GM21717 (cell line): Measurements from ENCODE around the gene GTF3C1.
"Not testable (repeated sequence)": the region's sequence is repeated elsewhere in the genome, so short reads cannot be mapped to it uniquely, and the experiment has no call there.

ENCODE experiments used
- ATAC-seq: cut with Tn5 transposase; IDR thresholded peaks from one replicate; pipeline ENCODE4 v1.9.1; 2021; ENCODE audit warnings: mild to moderate bottlenecking, moderate library complexity; ENCODE audit not compliant: unreplicated experiment

The GTF3C1 gene

GRCh38 chr16:27570986-27571385 is 21.3 kb upstream of the GTF3C1 start:
- not testable (repeated sequence) for ATAC-seq

- no peak for ATAC-seq
These were observed 18.4 kb upstream of the GTF3C1 start for GRCh38 chr16:27568077-27568476.

GRCh38 chr16:27566417-27566816 is 16.7 kb upstream of the GTF3C1 start:
- no peak for ATAC-seq

GRCh38 chr16:27564224-27564623 is 14.5 kb upstream of the GTF3C1 start:
- ATAC-seq: no peak

GRCh38 chr16:27561216-27561615 is 11.5 kb upstream of the GTF3C1 start:
- no peak for ATAC-seq

- ATAC-seq: no peak
These were observed 9.2 kb upstream of the GTF3C1 start for GRCh38 chr16:27558932-27559331.

GRCh38 chr16:27558434-27558833 is 8.7 kb upstream of the GTF3C1 start:
- no peak for ATAC-seq

GRCh38 chr16:27556471-27556870 is 6.8 kb upstream of the GTF3C1 start:
- ATAC-seq: no peak

- no peak for ATAC-seq
These were observed 1.3 kb upstream of the GTF3C1 start for GRCh38 chr16:27551036-27551435.

- no peak for ATAC-seq
These were observed 838 bp upstream of the GTF3C1 start for GRCh38 chr16:27550582-27550920.

GRCh38 chr16:27549464-27549745 is 308 bp downstream of the GTF3C1 start:
- peak; percentile 14 for ATAC-seq

GRCh38 chr16:27547851-27548250 is 1.9 kb downstream of the GTF3C1 start:
- ATAC-seq: no peak

GRCh38 chr16:27547134-27547533 is 2.6 kb downstream of the GTF3C1 start:
- no peak for ATAC-seq

GRCh38 chr16:27544671-27545070 is 5.0 kb downstream of the GTF3C1 start:
- no peak for ATAC-seq

- no peak for ATAC-seq
These were observed 5.9 kb downstream of the GTF3C1 start for GRCh38 chr16:27543801-27544200.

GRCh38 chr16:27539636-27540035 is 10.1 kb downstream of the GTF3C1 start:
- no peak for ATAC-seq

- no peak for ATAC-seq
These were observed 10.6 kb downstream of the GTF3C1 start for GRCh38 chr16:27539120-27539519.

GRCh38 chr16:27538528-27538927 is 11.2 kb downstream of the GTF3C1 start:
- ATAC-seq: no peak

- ATAC-seq: no peak
These were observed 15.5 kb downstream of the GTF3C1 start for GRCh38 chr16:27534256-27534655.

- no peak for ATAC-seq
These were observed 17.6 kb downstream of the GTF3C1 start for GRCh38 chr16:27531826-27532800.

GRCh38 chr16:27531186-27531585 is 18.5 kb downstream of the GTF3C1 start:
- ATAC-seq: no peak

GRCh38 chr16:27529962-27530361 is 19.8 kb downstream of the GTF3C1 start:
- ATAC-seq: no peak

- ATAC-seq: no peak
These were observed 21.4 kb downstream of the GTF3C1 start for GRCh38 chr16:27528294-27528693.
